Fibroblast of the aortic adventitia (primary cell): ENCODE measurements around the gene PITRM1. TPM values are rescaled to one million over a fixed set of nuclear protein-coding genes. Genes with fewer than 3 reads are reported as not detected.
"Not testable (repeated sequence)": the region's sequence is repeated elsewhere in the genome, so short reads cannot be mapped to it uniquely, and the experiment has no call there.

Experiments
- DNase-seq: peaks from one replicate; pipeline ENCODE4 v3.0.0-alpha.2; 2010; ENCODE audit warnings: low read depth
- H3K4me3 ChIP-seq: 2 replicates; pipeline ENCODE4 v1.5.1; 2011; ENCODE audit warnings: low read depth, mild to moderate bottlenecking, control low read depth, low read length, moderate library complexity
- CTCF ChIP-seq: IDR thresholded peaks from 2 replicates; pipeline ENCODE4 v1.5.1; 2011; ENCODE audit warnings: mild to moderate bottlenecking, low read length, control low read depth, inconsistent platforms; ENCODE audit not compliant: insufficient read depth
- total RNA-seq: library from RNA; depleted of rRNA; stranded (reverse); fragments of >200 nt; gene quantifications from 2 replicates; pipeline ENCODE4 v1.2.3, GENCODE V29; 2012; ENCODE audit warnings: low replicate concordance

PITRM1 gene
- total RNA-seq, 1 donor: 110 TPM

- no peak for DNase-seq
- no peak for TF ChIP-seq CTCF
- H3K4me3 ChIP-seq: no peak overlapping the region
Measured at GRCh38 chr10:3109196-3109595, 63.4 kb downstream of the PITRM1 start.

DNA sequence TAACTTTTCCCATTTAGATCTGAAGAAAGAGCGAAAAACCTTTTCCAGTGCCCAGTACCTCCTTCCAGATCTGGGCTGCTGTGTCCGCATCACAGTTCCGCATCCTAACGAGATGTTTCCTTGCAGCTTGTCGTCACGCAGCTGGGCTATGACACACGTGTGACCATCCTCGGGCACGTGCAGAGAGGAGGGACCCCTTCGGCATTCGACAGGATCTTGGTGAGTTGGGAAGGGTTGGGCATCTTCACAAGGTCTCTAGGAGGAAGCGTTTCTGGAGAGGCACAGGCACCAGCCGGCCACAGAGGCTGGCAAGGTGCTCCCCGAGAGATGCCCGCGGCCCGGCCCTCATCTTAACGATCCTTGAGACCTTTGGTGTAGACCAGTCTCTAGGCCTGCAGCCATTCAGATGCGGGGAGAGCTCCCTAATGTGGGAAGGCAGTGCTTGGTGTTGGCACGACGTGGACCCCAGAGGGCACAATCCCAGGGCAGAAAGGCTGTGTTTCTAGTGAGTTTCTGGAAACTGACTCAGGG is 63.9 kb downstream of the PITRM1 start:
- no peak for TF ChIP-seq CTCF
- no peak overlapping the region for H3K4me3 ChIP-seq
- DNase-seq: no peak

DNA sequence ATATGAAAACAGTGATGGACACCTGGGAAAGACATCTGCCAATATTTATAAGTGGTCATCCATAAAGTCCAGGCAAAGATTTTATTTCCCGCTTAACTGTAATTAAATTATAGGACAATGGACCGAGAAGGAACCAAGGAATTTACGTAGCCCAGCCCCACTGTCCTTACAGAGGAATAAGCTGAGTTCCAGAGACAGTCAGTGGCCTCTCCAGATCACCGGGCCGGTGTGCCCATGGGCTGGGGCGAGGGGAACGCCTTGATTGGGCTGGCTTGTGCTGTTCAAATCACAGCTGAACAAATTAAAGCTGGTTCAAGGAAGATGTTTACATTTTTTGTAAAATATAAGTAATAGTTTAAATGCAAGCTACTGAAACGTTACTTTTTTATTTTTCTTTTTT is 64.5 kb downstream of the PITRM1 start:
- TF ChIP-seq CTCF: no peak
- H3K4me3 ChIP-seq: no peak overlapping the region
- no peak for DNase-seq

DNA sequence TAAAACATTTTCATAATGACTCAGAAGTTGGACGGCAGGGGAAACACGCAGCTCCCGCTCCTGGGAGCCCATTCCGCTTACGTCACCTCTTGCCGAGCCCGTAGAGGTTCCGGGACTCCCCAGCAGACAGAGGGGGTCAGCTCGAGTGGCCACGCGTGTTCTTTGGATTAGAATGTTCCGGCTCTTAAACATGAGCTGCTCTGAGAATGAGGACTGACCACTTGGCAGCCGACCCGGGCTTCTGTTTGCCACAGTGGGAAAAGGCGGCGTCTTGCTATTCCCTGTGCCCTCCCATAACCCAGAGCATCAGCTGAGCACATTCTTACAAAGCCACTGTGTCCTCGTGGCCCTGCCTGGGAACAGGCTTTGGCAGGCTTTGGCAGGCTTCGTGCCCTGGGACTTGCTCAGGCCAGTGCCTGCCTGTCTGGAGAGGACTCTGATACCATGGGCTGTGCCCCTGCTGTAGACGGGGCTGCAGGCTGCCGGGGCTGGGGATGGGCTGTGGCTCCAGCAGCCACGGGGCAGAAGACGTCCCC is 65.1 kb downstream of the PITRM1 start:
- peak; percentile 99 for DNase-seq
- H3K4me3 ChIP-seq: peak overlapping the region; percentile 28
- no peak for TF ChIP-seq CTCF

- DNase-seq: no peak
- H3K4me3 ChIP-seq: peak overlapping the region; percentile 25
- no peak for TF ChIP-seq CTCF
Measured at GRCh38 chr10:3106928-3107425, 65.6 kb downstream of the PITRM1 start.

GRCh38 chr10:3106328-3106727 is 66.3 kb downstream of the PITRM1 start:
- not testable (repeated sequence) for DNase-seq

GRCh38 chr10:3105905-3106304 is 66.7 kb downstream of the PITRM1 start:
- no peak for DNase-seq
- no peak overlapping the region for H3K4me3 ChIP-seq
- TF ChIP-seq CTCF: no peak

More at GRCh38 chr10:3106328-3106727, 66.3 kb downstream of the PITRM1 start:
- not testable (repeated sequence) for H3K4me3 ChIP-seq
